ENCODE results near the gene PDIK1L. TPM values are rescaled to one million over a fixed set of nuclear protein-coding genes. Genes with fewer than 3 reads are reported as not detected.
A peak's percentile ranks its signal among the peaks of the same experiment; 100 is the strongest.

Gene PDIK1L
- total RNA-seq, 1 experiment from 2014 or later: 4.5 TPM

- DNase-seq (ENCODE audit: low read depth): peak; percentile 86
These were observed 58.2 kb downstream of the PDIK1L start, which contains the start of gene ZNF593 for GRCh38 chr1:26169669-26170471. TSS of gene ZNF593 (plus strand) at chr1:26169908. CDS start at chr1:26169984, 76 bp downstream.

DNA sequence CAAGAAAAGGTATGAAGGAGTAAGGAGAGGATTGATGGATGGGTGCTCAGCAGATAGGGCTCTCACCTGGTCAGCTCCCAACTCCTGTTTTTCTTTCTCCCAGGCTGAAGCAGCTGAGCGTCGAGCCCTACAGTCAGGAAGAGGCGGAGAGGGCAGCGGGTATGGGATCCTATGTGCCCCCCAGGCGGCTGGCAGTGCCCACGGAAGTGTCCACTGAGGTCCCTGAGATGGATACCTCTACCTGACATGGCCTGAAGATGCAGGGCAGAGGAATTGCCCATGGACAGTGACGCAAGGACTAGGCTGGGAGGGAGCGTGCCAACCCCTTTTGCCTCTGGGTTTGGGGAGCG, 58.8 kb downstream of the PDIK1L start:
- no peak for DNase-seq (ENCODE audit: low read depth)

- no peak for DNase-seq (ENCODE audit: low read depth)
These were observed 59.8 kb downstream of the PDIK1L start, which contains the start of gene ZNF593OS for GRCh38 chr1:26171084-26172072. TSS of gene ZNF593OS (minus strand) at chr1:26171832. CDS start at chr1:26171661, 171 bp downstream.

Other genes starting within 250 kb of the PDIK1L start
- gene PAQR7, start 236.1 kb upstream of the PDIK1L start, total RNA-seq (2014; rRNA removed; shearing (Covaris generic)): 9.6 and 10.0 TPM in 2 replicates
- 314 and 408 TPM in 2 replicates for gene STMN1, start 205.4 kb upstream of the PDIK1L start, total RNA-seq (2014; rRNA removed; shearing (Covaris generic))
- 5.4 and 7.1 TPM in 2 replicates for gene PAFAH2, start 113.8 kb upstream of the PDIK1L start, total RNA-seq (2014; rRNA removed; shearing (Covaris generic))
- not detected in 2 replicates for gene EXTL1, start 90.0 kb upstream of the PDIK1L start, total RNA-seq (2014; rRNA removed; shearing (Covaris generic))
- not detected in 2 replicates for gene SLC30A2, start 65.7 kb upstream of the PDIK1L start, total RNA-seq (2014; rRNA removed; shearing (Covaris generic))
- gene TRIM63, start 44.2 kb upstream of the PDIK1L start, total RNA-seq (2014; rRNA removed; shearing (Covaris generic)): not detected in 2 replicates
- 0.10 and 0.19 TPM in 2 replicates for gene FAM110D, start 47.3 kb downstream of the PDIK1L start, total RNA-seq (2014; rRNA removed; shearing (Covaris generic))
- gene C1orf232, start 57.1 kb downstream of the PDIK1L start, total RNA-seq (2014; rRNA removed; shearing (Covaris generic)): not detected in 2 replicates
- 51.1 and 51.9 TPM in 2 replicates for gene ZNF593, start 58.1 kb downstream of the PDIK1L start, total RNA-seq (2014; rRNA removed; shearing (Covaris generic))
- not detected in 2 replicates for gene ZNF593OS, start 60.0 kb downstream of the PDIK1L start, total RNA-seq (2014; rRNA removed; shearing (Covaris generic))
- 0.10 and 0.26 TPM in 2 replicates for gene CNKSR1, start 65.7 kb downstream of the PDIK1L start, total RNA-seq (2014; rRNA removed; shearing (Covaris generic))
- gene CATSPER4, start 78.8 kb downstream of the PDIK1L start, total RNA-seq (2014; rRNA removed; shearing (Covaris generic)): not detected in 2 replicates
- gene CEP85, start 122.4 kb downstream of the PDIK1L start, total RNA-seq (2014; rRNA removed; shearing (Covaris generic)): 15.5 and 18.3 TPM in 2 replicates
- 143 and 314 TPM in 2 replicates for gene SH3BGRL3, start 168.3 kb downstream of the PDIK1L start, total RNA-seq (2014; rRNA removed; shearing (Covaris generic))
- gene UBXN11, start 194.8 kb downstream of the PDIK1L start, total RNA-seq (2014; rRNA removed; shearing (Covaris generic)): 4.0 and 4.5 TPM in 2 replicates
- not detected in 2 replicates for gene CD52, start 206.1 kb downstream of the PDIK1L start, total RNA-seq (2014; rRNA removed; shearing (Covaris generic))
- 0.03 and 0.27 TPM in 2 replicates for gene CRYBG2, start 242.3 kb downstream of the PDIK1L start, total RNA-seq (2014; rRNA removed; shearing (Covaris generic))